ENCODE data around the gene PSIP1. TPM values are rescaled to one million over a fixed set of nuclear protein-coding genes. Genes with fewer than 3 reads are reported as not detected.

Gene PSIP1
- total RNA-seq, 1 experiment from 2014 or later: 362 TPM

GRCh38 chr9:15492485-15493150 lies 18.2 kb downstream of the PSIP1 start:
- no CpG with 5 or more reads among the region's 13 CpGs for WGBS (ENCODE audit: extremely low coverage, insufficient read length, low lambda C conversion rate)

More at GRCh38 chr9:15492485-15493150, 18.2 kb downstream of the PSIP1 start:
- Mint-ChIP-seq H3K9me3 (peaks cover 26 to 34% of the 10 kb centered on the region in 2 experiments), H3K4me1 (peaks cover 11 to 15% of the 10 kb centered on the region in 2 experiments; a peak in 2 of 4 replicates), H3K36me3 (ENCODE audit: insufficient read depth in 1 of 3, low read depth in 3 of 3) (peaks cover 74 to 95% (median 90%) of the 10 kb centered on the region in 3 experiments), H3K4me3 (no peak overlapping the region), H3K27ac (peak overlapping the region in 1 of 3 experiments; percentile 40; a peak in 2 of 7 replicates), H3K27me3 (ENCODE audit: low read depth) (no peaks in the 10 kb centered on the region; the same call in 1 of the 2 replicates)
- Histone ChIP-seq H3K4ac (ENCODE audit: low read depth, low read length) (no peak overlapping the region), H3T11ph (ENCODE audit: low read length) (no peak overlapping the region), H3K14ac (ENCODE audit: insufficient read depth, low read length) (no peak overlapping the region), H3K79me1 (ENCODE audit: insufficient read depth, low read depth, low read length, poor library complexity, severe bottlenecking) (peaks cover 6% of the 10 kb centered on the region), H4K91ac (ENCODE audit: insufficient read length, low read depth, low read length) (no peak overlapping the region), H3K4me1 (ENCODE audit: insufficient read depth, low read length) (no peaks in the 10 kb centered on the region), H4K20me1 (ENCODE audit: control insufficient read depth, insufficient read depth, insufficient read length) (no peaks in the 10 kb centered on the region), H3K23ac (ENCODE audit: insufficient read length, low read depth, low read length) (no peak overlapping the region), H2AFZ (ENCODE audit: low read length) (no peak overlapping the region), H2BK5ac (ENCODE audit: insufficient read length, low read length) (no peak overlapping the region), H3K79me2 (ENCODE audit: insufficient read depth, low read length) (peaks cover 24% of the 10 kb centered on the region; the same call in 1 of the 2 replicates), H3K4me2 (ENCODE audit: insufficient read depth, insufficient read length, low read length) (no peak overlapping the region), H2BK120ac (ENCODE audit: low read depth, low read length, poor library complexity, severe bottlenecking) (no peak overlapping the region), H2BK12ac (ENCODE audit: insufficient read length, low read depth, low read length) (no peak overlapping the region), H3K9me3 (ENCODE audit: control insufficient read depth, low read depth, low read length) (no peaks in the 10 kb centered on the region), H2BK20ac (ENCODE audit: low read depth, low read length, poor library complexity, severe bottlenecking) (no peak overlapping the region), H3K27me3 (ENCODE audit: insufficient read depth, low read length) (no peaks in the 10 kb centered on the region), H3K27ac (ENCODE audit: insufficient read length, low read depth, low read length) (no peak overlapping the region), H3K18ac (ENCODE audit: insufficient read length, low read depth, low read length) (no peak overlapping the region), H3K56ac (ENCODE audit: insufficient read length, low read depth, low read length) (no peak overlapping the region), H4K8ac (replicated peaks; ENCODE audit: insufficient read length, low read depth, low read length) (no peak overlapping the region), H2BK15ac (ENCODE audit: low read depth, low read length) (no peak overlapping the region), H3K23me2 (ENCODE audit: insufficient read length, low read depth, low read length, poor library complexity, severe bottlenecking) (no peaks in the 10 kb centered on the region), H4K5ac (ENCODE audit: insufficient read length, low read depth, low read length) (no peak overlapping the region), H2AK5ac (ENCODE audit: insufficient read length, low read length) (no peak overlapping the region), H3K9ac (ENCODE audit: extremely low read depth, insufficient read length, low read length) (no peak overlapping the region)
- no peak for TF ChIP-seq CTCF (conservative IDR thresholded peaks at IDR 0.05)
- DNase-seq: no peak
